ENCODE results near the gene MTHFS. TPM values are rescaled to one million over a fixed set of nuclear protein-coding genes. Genes with fewer than 3 reads are reported as not detected.

MTHFS gene
- total RNA-seq, 1 experiment from 2014 or later = 66.7 TPM

DNA sequence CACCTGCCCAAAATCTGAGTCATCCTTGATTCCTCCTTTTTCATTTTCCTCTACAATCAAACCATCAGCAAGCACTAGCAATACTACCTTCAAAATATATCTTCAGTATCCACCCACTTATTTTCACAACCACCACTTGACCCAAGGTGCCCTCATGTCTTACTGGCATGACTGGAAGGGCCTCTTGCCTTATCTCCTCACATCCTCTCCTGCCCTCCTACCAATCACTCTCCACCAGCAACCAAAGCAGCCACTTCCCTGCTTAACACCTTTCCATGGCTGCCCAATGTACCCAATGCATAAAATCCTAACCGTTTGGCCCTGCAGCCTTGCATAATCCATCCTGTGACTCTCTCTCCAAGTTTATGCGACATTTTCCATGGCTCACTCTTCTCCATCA lies 76.0 kb downstream of the MTHFS start:
- peaks cover 9% of the 10 kb centered on the region for H3K36me3 Mint-ChIP-seq (ENCODE audit: insufficient read depth, unreplicated experiment)
- CTCF ChIA-PET = no interaction called here
- BruUV-seq (replicated peaks) = no TSS peak
- H3K27me3 Mint-ChIP-seq (ENCODE audit: unreplicated experiment) = no peaks in the 10 kb centered on the region
- H3K9me3 Mint-ChIP-seq (ENCODE audit: low read depth, unreplicated experiment) = peaks cover 8% of the 10 kb centered on the region
- no peak overlapping the region for H3K27ac Mint-ChIP-seq (ENCODE audit: unreplicated experiment)
- TF ChIP-seq, protein P1, sequence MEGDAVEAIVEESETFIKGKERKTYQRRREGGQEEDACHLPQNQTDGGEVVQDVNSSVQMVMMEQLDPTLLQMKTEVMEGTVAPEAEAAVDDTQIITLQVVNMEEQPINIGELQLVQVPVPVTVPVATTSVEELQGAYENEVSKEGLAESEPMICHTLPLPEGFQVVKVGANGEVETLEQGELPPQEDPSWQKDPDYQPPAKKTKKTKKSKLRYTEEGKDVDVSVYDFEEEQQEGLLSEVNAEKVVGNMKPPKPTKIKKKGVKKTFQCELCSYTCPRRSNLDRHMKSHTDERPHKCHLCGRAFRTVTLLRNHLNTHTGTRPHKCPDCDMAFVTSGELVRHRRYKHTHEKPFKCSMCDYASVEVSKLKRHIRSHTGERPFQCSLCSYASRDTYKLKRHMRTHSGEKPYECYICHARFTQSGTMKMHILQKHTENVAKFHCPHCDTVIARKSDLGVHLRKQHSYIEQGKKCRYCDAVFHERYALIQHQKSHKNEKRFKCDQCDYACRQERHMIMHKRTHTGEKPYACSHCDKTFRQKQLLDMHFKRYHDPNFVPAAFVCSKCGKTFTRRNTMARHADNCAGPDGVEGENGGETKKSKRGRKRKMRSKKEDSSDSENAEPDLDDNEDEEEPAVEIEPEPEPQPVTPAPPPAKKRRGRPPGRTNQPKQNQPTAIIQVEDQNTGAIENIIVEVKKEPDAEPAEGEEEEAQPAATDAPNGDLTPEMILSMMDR (IDR thresholded peaks at IDR 0.05; ENCODE audit: unreplicated experiment) = no peak
- H3K4me3 Mint-ChIP-seq (ENCODE audit: low read depth, unreplicated experiment) = no peak overlapping the region
- intact Hi-C loops (cut with micrococcal nuclease; ENCODE audit: unreplicated experiment) = no loop called here
- H3K4me1 Mint-ChIP-seq (ENCODE audit: low read depth, unreplicated experiment) = peaks cover 7% of the 10 kb centered on the region
- no peak for DNase-seq

DNA sequence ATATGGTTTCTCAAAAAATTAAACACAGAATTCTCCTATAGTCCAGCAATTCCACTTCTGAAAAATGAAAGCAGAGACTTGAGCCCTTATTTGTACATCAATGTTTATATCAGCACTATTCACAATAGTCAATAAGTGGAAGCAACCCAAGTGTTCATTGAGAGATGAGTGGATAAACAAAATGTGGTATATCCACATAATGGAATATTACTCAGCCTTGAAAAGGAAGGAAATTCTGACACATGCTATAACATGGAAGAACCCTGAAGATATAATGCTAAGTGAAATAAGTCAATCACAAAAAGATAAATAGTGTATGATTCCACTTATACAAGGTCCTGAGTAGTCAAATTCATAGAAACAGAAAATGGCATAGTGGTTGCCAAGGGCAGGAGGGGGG lies 76.6 kb downstream of the MTHFS start:
- H3K36me3 Mint-ChIP-seq (ENCODE audit: insufficient read depth, unreplicated experiment) = peaks cover 9% of the 10 kb centered on the region
- CTCF ChIA-PET = no interaction called here
- no peak overlapping the region for H3K4me3 Mint-ChIP-seq (ENCODE audit: low read depth, unreplicated experiment)
- no TSS peak for BruUV-seq (replicated peaks)
- peaks cover 8% of the 10 kb centered on the region for H3K9me3 Mint-ChIP-seq (ENCODE audit: low read depth, unreplicated experiment)
- DNase-seq = no peak
- TF ChIP-seq, protein P1 (IDR thresholded peaks at IDR 0.05; ENCODE audit: unreplicated experiment) = no peak
- H3K27me3 Mint-ChIP-seq (ENCODE audit: unreplicated experiment) = no peaks in the 10 kb centered on the region
- peaks cover 7% of the 10 kb centered on the region for H3K4me1 Mint-ChIP-seq (ENCODE audit: low read depth, unreplicated experiment)
- intact Hi-C loops (cut with micrococcal nuclease; ENCODE audit: unreplicated experiment) = no loop called here
- H3K27ac Mint-ChIP-seq (ENCODE audit: unreplicated experiment) = no peak overlapping the region

DNA sequence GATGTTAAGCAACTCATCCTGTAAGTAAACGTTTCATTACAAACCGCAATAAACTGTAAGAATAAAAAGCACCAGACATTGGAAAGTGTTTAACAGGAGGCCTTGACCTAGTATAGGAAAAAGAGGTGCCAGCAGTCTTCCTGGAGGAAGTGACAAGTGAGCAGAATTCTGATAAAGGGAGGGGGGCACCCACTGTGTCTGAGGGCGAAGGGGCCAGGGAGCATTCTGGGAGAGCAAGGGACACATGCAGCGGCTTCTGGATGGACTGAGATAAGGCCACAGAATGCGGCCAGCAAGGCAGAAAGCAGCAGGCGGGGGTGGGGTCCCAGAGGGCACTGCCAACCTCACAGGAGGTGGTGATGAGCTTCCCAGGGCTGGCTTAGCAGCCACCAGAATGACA lies 80.2 kb downstream of the MTHFS start:
- peaks cover 8% of the 10 kb centered on the region for H3K9me3 Mint-ChIP-seq (ENCODE audit: low read depth, unreplicated experiment)
- H3K4me3 Mint-ChIP-seq (ENCODE audit: low read depth, unreplicated experiment) = no peak overlapping the region
- no TSS peak for BruUV-seq (replicated peaks)
- H3K36me3 Mint-ChIP-seq (ENCODE audit: insufficient read depth, unreplicated experiment) = peaks cover 13% of the 10 kb centered on the region
- TF ChIP-seq, protein P1 (IDR thresholded peaks at IDR 0.05; ENCODE audit: unreplicated experiment) = no peak
- H3K27me3 Mint-ChIP-seq (ENCODE audit: unreplicated experiment) = no peaks in the 10 kb centered on the region
- H3K4me1 Mint-ChIP-seq (ENCODE audit: low read depth, unreplicated experiment) = peaks cover 7% of the 10 kb centered on the region
- no peak for DNase-seq
- no peak overlapping the region for H3K27ac Mint-ChIP-seq (ENCODE audit: unreplicated experiment)
- intact Hi-C loops (cut with micrococcal nuclease; ENCODE audit: unreplicated experiment) = no loop called here
- CTCF ChIA-PET = no interaction called here

DNA sequence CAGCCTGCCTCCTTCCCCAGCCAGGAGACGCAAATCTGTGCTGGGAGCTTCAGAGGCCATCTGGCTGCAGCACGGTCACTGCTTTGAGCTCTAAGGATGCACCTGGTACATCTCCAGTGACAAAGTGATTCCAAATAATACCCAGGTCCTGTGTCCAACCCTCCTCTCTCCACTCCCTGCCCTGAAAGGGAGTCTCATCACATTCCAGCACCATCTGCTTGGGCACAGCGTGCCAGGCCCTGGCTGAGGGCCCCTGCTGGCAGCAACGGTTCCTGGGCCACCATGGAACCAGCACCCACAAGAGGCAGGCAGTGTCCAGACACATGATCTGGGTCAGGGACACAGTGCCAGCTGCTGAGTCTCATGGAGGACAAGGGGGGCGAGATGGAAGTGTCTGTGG lies 81.3 kb downstream of the MTHFS start:
- CTCF ChIA-PET = interaction anchor here (0.6 kb wide), 1 partner anchor 81 kb away, joined by 3 read pairs; no protein-coding TSS in a partner anchor
- TF ChIP-seq, protein P1 (IDR thresholded peaks at IDR 0.05; ENCODE audit: unreplicated experiment) = no peak
- intact Hi-C loops (cut with micrococcal nuclease; ENCODE audit: unreplicated experiment) = no loop called here
- Mint-ChIP-seq H3K27me3 (ENCODE audit: unreplicated experiment) (no peaks in the 10 kb centered on the region), H3K36me3 (ENCODE audit: insufficient read depth, unreplicated experiment) (peaks cover 4% of the 10 kb centered on the region), H3K27ac (ENCODE audit: unreplicated experiment) (no peak overlapping the region), H3K4me3 (ENCODE audit: low read depth, unreplicated experiment) (no peak overlapping the region), H3K9me3 (ENCODE audit: low read depth, unreplicated experiment) (peaks cover 2% of the 10 kb centered on the region), H3K4me1 (ENCODE audit: low read depth, unreplicated experiment) (no peaks in the 10 kb centered on the region)
- BruUV-seq (replicated peaks) = no TSS peak
- DNase-seq = no peak

Data from Calu3 (cell line).